ENCODE results near the gene RERE.

Gene RERE

GRCh38 chr1:8754993-8755392 is 62.4 kb downstream of the RERE start:
- CTCF ChIA-PET: interaction anchor here (0.7 kb wide), 2 partner anchors 195 to 440 kb away, joined by 3 to 5 read pairs; no protein-coding TSS in a partner anchor
- H3K4me3 ChIP-seq (ENCODE audit: low read depth, low read length): no peak overlapping the region
- H3K27ac ChIP-seq (ENCODE audit: extremely low read depth, low read depth, low read length): no peak overlapping the region

GRCh38 chr1:8754247-8754650 is 63.2 kb downstream of the RERE start:
- Histone ChIP-seq H3K4me1 (ENCODE audit: control insufficient read depth, insufficient read depth, low read length) (peaks cover 11% of the 10 kb centered on the region; the same call in 1 of the 2 replicates), H3K9me3 (ENCODE audit: control insufficient read depth, insufficient read depth, low read depth, low read length) (no peaks in the 10 kb centered on the region), H3K36me3 (ENCODE audit: control insufficient read depth in 2 of 2, insufficient read depth in 1 of 2, low read length in 2 of 2) (no peaks in the 10 kb centered on the region), H3K27ac (ENCODE audit: extremely low read depth, low read depth, low read length) (no peak overlapping the region), H3K4me3 (ENCODE audit: low read depth, low read length) (no peak overlapping the region)
- ChIA-PET POLR2A (no interaction called here), CTCF (interaction anchor here (0.7 to 0.8 kb wide), 2 partner anchors 54 to 95 kb away, joined by 3 to 8 read pairs; no protein-coding TSS in a partner anchor)
- no peak for TF ChIP-seq INSM2 (tag by site-specific recombination; IDR thresholded peaks at IDR 0.05)

More at GRCh38 chr1:8754993-8755392, 62.4 kb downstream of the RERE start:
- POLR2A ChIA-PET: no interaction called here
- H3K9me3 ChIP-seq (ENCODE audit: control insufficient read depth, insufficient read depth, low read depth, low read length): no peaks in the 10 kb centered on the region
- H3K4me1 ChIP-seq (ENCODE audit: control insufficient read depth, insufficient read depth, low read length): peaks cover 11% of the 10 kb centered on the region; the same call in 1 of the 2 replicates
- no peaks in the 10 kb centered on the region for H3K36me3 ChIP-seq (ENCODE audit: control insufficient read depth in 2 of 2, insufficient read depth in 1 of 2, low read length in 2 of 2)
- no peak for TF ChIP-seq ZNF292 (tag by site-specific recombination; IDR thresholded peaks at IDR 0.05; ENCODE audit: borderline replicate concordance, low read depth)
- no peak for TF ChIP-seq ZNF664 (tag by site-specific recombination; IDR thresholded peaks at IDR 0.05)
- no peak for TF ChIP-seq SALL2 (tag by site-specific recombination; IDR thresholded peaks at IDR 0.05; ENCODE audit: borderline replicate concordance)
- no peak for TF ChIP-seq ZNF121 (tag by site-specific recombination; IDR thresholded peaks at IDR 0.05)
- peak; percentile 64; the same call in 1 of the 2 replicates for TF ChIP-seq PRDM6 (tag by site-specific recombination; IDR thresholded peaks at IDR 0.05)
- TF ChIP-seq OSR2 (tag by site-specific recombination; IDR thresholded peaks at IDR 0.05): peak; percentile 65
- TF ChIP-seq PRDM4 (tag by site-specific recombination; IDR thresholded peaks at IDR 0.05): peak; percentile 25; the same call in 1 of the 2 replicates
- TF ChIP-seq ZNF146 (tag by site-specific recombination; IDR thresholded peaks at IDR 0.05): no peak
- TF ChIP-seq ZNF239 (tag by site-specific recombination; IDR thresholded peaks at IDR 0.05): no peak

- Histone ChIP-seq H3K4me1 (ENCODE audit: control insufficient read depth, insufficient read depth, low read length) (peaks cover 11% of the 10 kb centered on the region; the same call in 1 of the 2 replicates), H3K36me3 (ENCODE audit: control insufficient read depth in 2 of 2, insufficient read depth in 1 of 2, low read length in 2 of 2) (no peaks in the 10 kb centered on the region), H3K4me3 (ENCODE audit: low read depth, low read length) (no peak overlapping the region), H3K27ac (ENCODE audit: extremely low read depth, low read depth, low read length) (no peak overlapping the region), H3K9me3 (ENCODE audit: control insufficient read depth, insufficient read depth, low read depth, low read length) (no peaks in the 10 kb centered on the region)
- TF ChIP-seq ZNF624 (tag by site-specific recombination; IDR thresholded peaks at IDR 0.05) (no peak), ZNF530 (tag by site-specific recombination; IDR thresholded peaks at IDR 0.05; ENCODE audit: low read depth) (no peak), ZNF366 (tag by site-specific recombination; conservative IDR thresholded peaks at IDR 0.05) (no peak), ZNF335 (tag by site-specific recombination; conservative IDR thresholded peaks at IDR 0.05) (peak; percentile 48; the same call in 1 of the 2 replicates)
- ChIA-PET CTCF (interaction anchor here (0.7 to 0.8 kb wide), 2 partner anchors 54 to 95 kb away, joined by 3 to 8 read pairs; no protein-coding TSS in a partner anchor), POLR2A (no interaction called here)
Observed at GRCh38 chr1:8753736-8754135, 63.7 kb downstream of the RERE start.

Data from HEK293 (cell line).